HG03103 (cell line): ENCODE measurements around the gene WWP2.

Experiments used
- ATAC-seq: cut with Tn5 transposase; IDR thresholded peaks from one replicate; pipeline ENCODE4 v1.9.1; 2021; ENCODE audit warnings: low read depth; ENCODE audit not compliant: unreplicated experiment

Gene WWP2

GRCh38 chr16:69829338-69829737, 67.2 kb downstream of the WWP2 start:
- ATAC-seq = no peak

GRCh38 chr16:69830146-69830533, 68.0 kb downstream of the WWP2 start:
- no peak for ATAC-seq

- ATAC-seq = no peak
These were observed 68.5 kb downstream of the WWP2 start for GRCh38 chr16:69830534-69831211.

- no peak for ATAC-seq
These were observed 69.3 kb downstream of the WWP2 start for GRCh38 chr16:69831212-69832123.

GRCh38 chr16:69833357-69834282, 71.5 kb downstream of the WWP2 start:
- ATAC-seq = no peak

GRCh38 chr16:69834807-69835466, 72.8 kb downstream of the WWP2 start:
- no peak for ATAC-seq

- no peak for ATAC-seq
These were observed 74.1 kb downstream of the WWP2 start for GRCh38 chr16:69836257-69836656.

- ATAC-seq = no peak
These were observed 75.2 kb downstream of the WWP2 start for GRCh38 chr16:69837380-69837779.

- ATAC-seq = no peak
These were observed 76.4 kb downstream of the WWP2 start for GRCh38 chr16:69838489-69838888.

- no peak for ATAC-seq
These were observed 77.1 kb downstream of the WWP2 start for GRCh38 chr16:69839240-69839688.

GRCh38 chr16:69839798-69840409, 77.8 kb downstream of the WWP2 start:
- ATAC-seq = no peak

- ATAC-seq = no peak
These were observed 78.8 kb downstream of the WWP2 start for GRCh38 chr16:69840975-69841374.

GRCh38 chr16:69844441-69844840, 82.3 kb downstream of the WWP2 start:
- no peak for ATAC-seq

GRCh38 chr16:69845181-69845580, 83.0 kb downstream of the WWP2 start:
- no peak for ATAC-seq

GRCh38 chr16:69847643-69848042, 85.5 kb downstream of the WWP2 start:
- ATAC-seq = no peak

- no peak for ATAC-seq
These were observed 86.8 kb downstream of the WWP2 start for GRCh38 chr16:69848637-69849545.

GRCh38 chr16:69851491-69852240, 89.5 kb downstream of the WWP2 start:
- ATAC-seq = no peak

GRCh38 chr16:69852815-69853214, 90.7 kb downstream of the WWP2 start:
- ATAC-seq = no peak
